Adrenal gland (tissue), 5 donors: ENCODE measurements around the gene ANKRD24.

Experiments
- CTCF ChIP-seq, 6 experiments: fragments of 450-650 bp in 4 of 6; fragments of 200-600 bp in 2 of 6; sonication (generic) in 1 of 6; IDR thresholded peaks; 1 replicate in 5 of 6; 2 replicates in 1 of 6; pipeline versions ENCODE4 v1.5.1 to v1.8.0; 2016 to 2021; ENCODE audit warnings: antibody characterized with exemption in 6 of 6, mild to moderate bottlenecking in 2 of 6, moderate library complexity in 1 of 6
- POLR2A ChIP-seq, 2 donors: fragments of 450-650 bp; IDR thresholded peaks; one replicate each; pipeline ENCODE4 v1.6.1; 2017; ENCODE audit warnings: antibody characterized with exemption in 2 of 2, mild to moderate bottlenecking in 2 of 2, moderate library complexity in 1 of 2
- donor health status: DM: no; HTN: no; CAD: no.

DNA sequence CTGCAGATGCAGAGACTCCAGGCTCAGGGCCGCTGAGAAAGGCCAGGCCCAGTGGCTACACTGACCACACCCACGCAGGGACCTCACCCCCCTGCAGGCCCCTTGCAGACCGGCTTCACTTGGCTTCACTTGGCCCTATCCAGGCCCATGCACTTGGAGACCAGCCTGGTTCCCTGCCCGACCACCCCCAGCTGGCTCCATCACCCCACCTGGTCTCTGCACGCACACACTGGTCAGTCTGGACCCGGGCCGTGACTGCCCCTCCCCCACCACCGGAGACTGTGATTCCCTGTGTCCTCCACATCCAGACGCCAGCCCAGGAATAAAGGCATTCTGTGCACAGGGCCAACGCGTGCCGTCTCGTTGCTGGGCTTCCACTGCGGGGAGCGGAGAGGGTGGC lies 42.0 kb downstream of the ANKRD24 start:
- no peak for TF ChIP-seq POLR2A (IDR thresholded peaks at IDR 0.05)
- no peak for TF ChIP-seq CTCF (IDR thresholded peaks at IDR 0.05)
